PC-9 (cell line): Measurements from ENCODE around the gene RNF13. TPM values are rescaled to one million over a fixed set of nuclear protein-coding genes. Genes with fewer than 3 reads are reported as not detected.

Source experiments
- BruUV-seq: library from RNA; stranded (reverse); fragments of 400-500 nt; replicated peaks from 2 replicates; lab custom pipeline; 2021; lab: Mats Ljungman, UMichigan
- CTCF ChIA-PET: fragments of 300-600 bp; sonication (Branson Sonifier 250); formaldehyde crosslinking; loops from one replicate; lab custom pipeline; 2022; ENCODE audit warnings: antibody characterized with exemption; lab: Charles Lee
- POLR2A ChIA-PET: fragments of 300-600 bp; sonication (Branson Sonifier 250); formaldehyde crosslinking; loops from one replicate; lab custom pipeline; 2022; ENCODE audit warnings: antibody characterized with exemption; ENCODE audit not compliant: unreplicated experiment; lab: Charles Lee
- DNase-seq, 2 experiments: peaks; one replicate each; pipeline versions ENCODE4 v3.0.0 to v3.0.0-alpha.2; 2015 to 2022; ENCODE audit warnings: mixed read lengths in 1 of 2
- H2AFZ ChIP-seq: fragments of 200-600 bp; sonication (generic); 2 replicates; pipeline ENCODE4 v1.8.1; 2017; ENCODE audit warnings: antibody characterized with exemption
- H3F3A ChIP-seq: fragments of 200-600 bp; sonication (generic); 2 replicates; pipeline ENCODE4 v1.8.1; 2017; ENCODE audit warnings: antibody characterized with exemption, mild to moderate bottlenecking, low read depth; ENCODE audit not compliant: insufficient read depth
- H3K27ac ChIP-seq: fragments of 200-600 bp; sonication (generic); 2 replicates; pipeline ENCODE4 v1.6.1; 2016; ENCODE audit warnings: mixed run types
- H3K27me3 ChIP-seq: fragments of 200-600 bp; sonication (generic); 2 replicates; pipeline ENCODE4 v1.6.1; 2016; ENCODE audit warnings: low read depth, mixed run types; ENCODE audit not compliant: insufficient read depth
- H3K36me3 ChIP-seq: fragments of 200-600 bp; sonication (generic); 2 replicates; pipeline ENCODE4 v1.6.1; 2016; ENCODE audit warnings: low read depth, mixed run types
- H3K4me1 ChIP-seq: fragments of 200-600 bp; sonication (generic); replicated peaks from 2 replicates; pipeline ENCODE4 v1.6.1; 2016; ENCODE audit warnings: mixed run types; ENCODE audit not compliant: insufficient read depth
- H3K4me2 ChIP-seq: fragments of 200-600 bp; sonication (generic); 2 replicates; pipeline ENCODE4 v1.6.1; 2017; ENCODE audit warnings: mixed run types
- H3K4me3 ChIP-seq: fragments of 200-600 bp; sonication (generic); 2 replicates; pipeline ENCODE4 v1.6.1; 2016; ENCODE audit warnings: mixed run types
- H3K79me2 ChIP-seq: fragments of 200-600 bp; sonication (generic); 2 replicates; pipeline ENCODE4 v1.6.1; 2017; ENCODE audit warnings: low read depth, mixed run types
- H3K9me2 ChIP-seq: fragments of 200-600 bp; sonication (generic); 2 replicates; pipeline ENCODE4 v1.8.1; 2017; ENCODE audit warnings: mild to moderate bottlenecking; ENCODE audit not compliant: insufficient read depth
- H3K9me3 ChIP-seq: fragments of 200-600 bp; sonication (generic); 2 replicates; pipeline ENCODE4 v1.8.1; 2016; ENCODE audit warnings: low read depth; ENCODE audit not compliant: insufficient read depth
- H4K20me1 ChIP-seq: fragments of 200-600 bp; sonication (generic); 2 replicates; pipeline ENCODE4 v1.8.1; 2017; ENCODE audit not compliant: insufficient read depth
- CTCF ChIP-seq: fragments of 200-600 bp; sonication (generic); conservative IDR thresholded peaks from 2 replicates; pipeline ENCODE4 v1.6.1; 2017; ENCODE audit warnings: mixed run types, antibody characterized with exemption, mild to moderate bottlenecking, moderate library complexity
- EZH2 ChIP-seq: fragments of 200-600 bp; sonication (generic); IDR thresholded peaks from 2 replicates; pipeline ENCODE4 v1.8.0; 2017; ENCODE audit warnings: antibody characterized with exemption, low read depth
- intact Hi-C: fragments of 100-400 bp; cut with micrococcal nuclease; formaldehyde crosslinking; loops from one replicate; pipeline ENCODE4 v1.10.0; 2022; ENCODE audit not compliant: unreplicated experiment
- total RNA-seq: library from RNA; stranded (reverse); gene quantifications from 2 replicates; pipeline ENCODE4 v1.2.3, GENCODE V29; 2021

Gene RNF13
- total RNA-seq, 1 experiment from 2014 or later = 65.0 TPM

GRCh38 chr3:149839896-149840295 is 26.9 kb downstream of the RNF13 start:
- Histone ChIP-seq H3K36me3 (peaks cover 7% of the 10 kb centered on the region; the same call in 1 of the 2 replicates), H3K27me3 (no peaks in the 10 kb centered on the region), H4K20me1 (peaks cover 8% of the 10 kb centered on the region), H3K27ac (no peak overlapping the region), H3K9me3 (peaks cover 9% of the 10 kb centered on the region; the same call in 1 of the 2 replicates), H3K4me3 (no peak overlapping the region), H2AFZ (no peak overlapping the region), H3F3A (no peaks in the 10 kb centered on the region), H3K4me1 (no peaks in the 10 kb centered on the region), H3K79me2 (peaks cover 71% of the 10 kb centered on the region), H3K4me2 (no peak overlapping the region), H3K9me2 (no peaks in the 10 kb centered on the region)
- ChIA-PET CTCF (no interaction called here), POLR2A (no interaction called here)
- DNase-seq = no peak
- TF ChIP-seq EZH2 (no peak), CTCF (no peak)
- intact Hi-C loops = no loop called here
- BruUV-seq = no TSS peak

GRCh38 chr3:149843502-149843901 is 30.5 kb downstream of the RNF13 start:
- Histone ChIP-seq H3K27me3 (no peaks in the 10 kb centered on the region), H3K4me1 (no peaks in the 10 kb centered on the region), H3K4me2 (no peak overlapping the region), H3K27ac (no peak overlapping the region), H3K9me3 (no peaks in the 10 kb centered on the region; the same call in 1 of the 2 replicates), H2AFZ (no peak overlapping the region), H4K20me1 (peaks cover 8% of the 10 kb centered on the region), H3F3A (no peaks in the 10 kb centered on the region), H3K79me2 (peaks cover 61% of the 10 kb centered on the region), H3K4me3 (no peak overlapping the region), H3K9me2 (no peaks in the 10 kb centered on the region), H3K36me3 (peaks cover 8% of the 10 kb centered on the region; the same call in 1 of the 2 replicates)
- intact Hi-C loops = no loop called here
- TF ChIP-seq CTCF (no peak), EZH2 (no peak)
- CTCF ChIA-PET = no interaction called here
- no TSS peak for BruUV-seq
- no peak for DNase-seq
- POLR2A ChIA-PET = no interaction called here

- Histone ChIP-seq H3K9me3 (no peaks in the 10 kb centered on the region), H3K9me2 (no peaks in the 10 kb centered on the region), H3F3A (no peaks in the 10 kb centered on the region), H3K36me3 (peaks cover 8% of the 10 kb centered on the region; the same call in 1 of the 2 replicates), H3K27me3 (no peaks in the 10 kb centered on the region), H3K4me3 (no peak overlapping the region), H4K20me1 (peaks cover 8% of the 10 kb centered on the region), H3K79me2 (peaks cover 61% of the 10 kb centered on the region), H3K4me1 (no peaks in the 10 kb centered on the region), H3K27ac (no peak overlapping the region), H2AFZ (no peak overlapping the region), H3K4me2 (no peak overlapping the region)
- CTCF ChIA-PET = no interaction called here
- TF ChIP-seq CTCF = no peak
- no peak for TF ChIP-seq EZH2
- no TSS peak for BruUV-seq
- intact Hi-C loops = no loop called here
- DNase-seq = no peak
- POLR2A ChIA-PET = no interaction called here
Measured at GRCh38 chr3:149844091-149844490, 31.1 kb downstream of the RNF13 start.
